ENCODE data around the gene RAB3GAP1.

DNA sequence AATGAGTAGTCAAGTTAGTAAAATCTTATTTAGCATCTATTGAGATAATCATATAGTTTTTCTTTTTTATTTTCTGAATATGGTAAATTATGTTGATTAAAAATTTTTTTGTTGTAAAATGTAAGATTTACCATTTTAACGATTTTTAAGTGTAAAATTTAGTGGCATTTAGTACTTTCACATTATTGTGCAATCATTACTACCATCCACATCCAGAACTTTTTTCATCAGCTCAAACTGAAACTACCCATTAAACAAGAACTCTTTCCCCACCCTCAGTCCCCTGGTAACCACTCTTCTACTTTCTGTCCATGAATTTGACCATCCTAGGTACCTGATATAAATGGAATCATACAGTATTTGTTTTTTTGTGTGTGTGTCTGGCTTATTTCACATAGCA is 11.1 kb downstream of the RAB3GAP1 start:
- TF ChIP-seq, protein P1, sequence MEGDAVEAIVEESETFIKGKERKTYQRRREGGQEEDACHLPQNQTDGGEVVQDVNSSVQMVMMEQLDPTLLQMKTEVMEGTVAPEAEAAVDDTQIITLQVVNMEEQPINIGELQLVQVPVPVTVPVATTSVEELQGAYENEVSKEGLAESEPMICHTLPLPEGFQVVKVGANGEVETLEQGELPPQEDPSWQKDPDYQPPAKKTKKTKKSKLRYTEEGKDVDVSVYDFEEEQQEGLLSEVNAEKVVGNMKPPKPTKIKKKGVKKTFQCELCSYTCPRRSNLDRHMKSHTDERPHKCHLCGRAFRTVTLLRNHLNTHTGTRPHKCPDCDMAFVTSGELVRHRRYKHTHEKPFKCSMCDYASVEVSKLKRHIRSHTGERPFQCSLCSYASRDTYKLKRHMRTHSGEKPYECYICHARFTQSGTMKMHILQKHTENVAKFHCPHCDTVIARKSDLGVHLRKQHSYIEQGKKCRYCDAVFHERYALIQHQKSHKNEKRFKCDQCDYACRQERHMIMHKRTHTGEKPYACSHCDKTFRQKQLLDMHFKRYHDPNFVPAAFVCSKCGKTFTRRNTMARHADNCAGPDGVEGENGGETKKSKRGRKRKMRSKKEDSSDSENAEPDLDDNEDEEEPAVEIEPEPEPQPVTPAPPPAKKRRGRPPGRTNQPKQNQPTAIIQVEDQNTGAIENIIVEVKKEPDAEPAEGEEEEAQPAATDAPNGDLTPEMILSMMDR (conservative IDR thresholded peaks at IDR 0.05): no peak
- TF ChIP-seq ZFX (IDR thresholded peaks at IDR 0.05): no peak
